ENCODE measurements around the gene BPI.
"Not testable (repeated sequence)": the region's sequence is repeated elsewhere in the genome, so short reads cannot be mapped to it uniquely, and the experiment has no call there.

BPI gene

GRCh38 chr20:38306379-38306778 lies 2.4 kb downstream of the BPI start:
- no peaks in the 10 kb centered on the region for H3K9me3 ChIP-seq (ENCODE audit: low read length)
- H3K4me3 ChIP-seq (ENCODE audit: low read depth in 1 of 2, low read length in 2 of 2), result no peak overlapping the region
- H3K4me1 ChIP-seq (ENCODE audit: insufficient read depth, low read length), result no peaks in the 10 kb centered on the region
- no peaks in the 10 kb centered on the region for H3K36me3 ChIP-seq (ENCODE audit: insufficient read depth, low read length)
- H3K9ac ChIP-seq (ENCODE audit: low read length), result no peak overlapping the region
- H3K27ac ChIP-seq (ENCODE audit: low read depth, low read length), result no peak overlapping the region
- H3K27me3 ChIP-seq (ENCODE audit: control insufficient read depth in 1 of 2, insufficient read depth in 2 of 2, low read length in 2 of 2), result no peaks in the 10 kb centered on the region

- no peaks in the 10 kb centered on the region for H3K9me3 ChIP-seq (ENCODE audit: low read length)
- no peaks in the 10 kb centered on the region for H3K4me1 ChIP-seq (ENCODE audit: insufficient read depth, low read length)
- no peak overlapping the region for H3K27ac ChIP-seq (ENCODE audit: low read depth, low read length)
- no peak overlapping the region for H3K9ac ChIP-seq (ENCODE audit: low read length)
- H3K4me3 ChIP-seq (ENCODE audit: low read depth in 1 of 2, low read length in 2 of 2), result no peak overlapping the region
- no peaks in the 10 kb centered on the region for H3K27me3 ChIP-seq (ENCODE audit: control insufficient read depth in 1 of 2, insufficient read depth in 2 of 2, low read length in 2 of 2)
- H3K36me3 ChIP-seq (ENCODE audit: insufficient read depth, low read length), result no peaks in the 10 kb centered on the region
These were observed 3.6 kb downstream of the BPI start for GRCh38 chr20:38307371-38308046.

DNA sequence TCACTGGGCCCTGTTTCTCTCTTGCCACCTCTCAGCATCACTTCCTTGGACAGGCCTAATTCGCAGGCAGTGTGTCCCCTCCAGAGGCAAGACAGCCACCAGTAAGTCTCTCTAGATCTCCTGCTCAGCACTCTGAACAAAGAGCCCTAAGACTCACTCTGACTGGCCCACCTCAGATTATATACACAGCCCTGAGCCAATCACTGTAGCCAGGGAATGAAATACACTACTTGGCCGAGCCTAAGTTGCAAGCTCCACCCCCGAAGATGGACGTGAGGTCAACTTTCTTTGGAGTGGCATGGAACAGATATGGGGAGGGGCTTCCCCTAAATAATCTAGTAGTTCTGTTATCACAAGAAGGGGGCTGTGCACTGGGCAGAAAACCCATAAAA lies 4.1 kb downstream of the BPI start:
- no peak overlapping the region for H3K27ac ChIP-seq (ENCODE audit: low read depth, low read length)
- H3K4me1 ChIP-seq (ENCODE audit: insufficient read depth, low read length), result no peaks in the 10 kb centered on the region
- no peaks in the 10 kb centered on the region for H3K36me3 ChIP-seq (ENCODE audit: insufficient read depth, low read length)
- no peak overlapping the region for H3K4me3 ChIP-seq (ENCODE audit: low read depth in 1 of 2, low read length in 2 of 2)
- H3K27me3 ChIP-seq (ENCODE audit: control insufficient read depth in 1 of 2, insufficient read depth in 2 of 2, low read length in 2 of 2), result no peaks in the 10 kb centered on the region
- no peaks in the 10 kb centered on the region for H3K9me3 ChIP-seq (ENCODE audit: low read length)
- H3K9ac ChIP-seq (ENCODE audit: low read length), result no peak overlapping the region

DNA sequence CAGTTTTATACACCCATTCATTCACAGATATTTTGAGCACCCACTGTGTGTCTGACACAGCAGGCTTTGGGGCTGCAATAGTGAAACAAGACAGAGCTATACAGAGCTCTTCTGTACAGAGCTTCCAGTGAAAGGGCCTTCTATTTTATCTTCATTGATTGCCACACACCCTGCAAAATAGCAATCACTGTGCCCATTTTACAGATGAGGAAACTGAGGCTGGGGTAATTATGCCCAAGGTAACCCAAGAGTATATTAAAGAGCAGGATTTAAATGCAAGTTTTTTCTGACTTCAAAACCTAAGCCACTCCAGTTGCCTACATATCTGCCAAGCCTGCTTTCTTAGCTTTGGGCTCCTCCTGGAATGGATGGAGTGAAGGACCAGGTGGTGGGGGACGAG lies 4.5 kb downstream of the BPI start:
- no peak overlapping the region for H3K4me3 ChIP-seq (ENCODE audit: low read depth in 1 of 2, low read length in 2 of 2)
- H3K4me1 ChIP-seq (ENCODE audit: insufficient read depth, low read length), result no peaks in the 10 kb centered on the region
- H3K9ac ChIP-seq (ENCODE audit: low read length), result no peak overlapping the region
- no peaks in the 10 kb centered on the region for H3K9me3 ChIP-seq (ENCODE audit: low read length)
- H3K27me3 ChIP-seq (ENCODE audit: control insufficient read depth in 1 of 2, insufficient read depth in 2 of 2, low read length in 2 of 2), result no peaks in the 10 kb centered on the region
- no peaks in the 10 kb centered on the region for H3K36me3 ChIP-seq (ENCODE audit: insufficient read depth, low read length)
- H3K27ac ChIP-seq (ENCODE audit: low read depth, low read length), result no peak overlapping the region

- Histone ChIP-seq H3K27me3 (ENCODE audit: control insufficient read depth in 1 of 2, insufficient read depth in 2 of 2, low read length in 2 of 2) (no peaks in the 10 kb centered on the region), H3K27ac (ENCODE audit: low read depth, low read length) (no peak overlapping the region), H3K36me3 (ENCODE audit: insufficient read depth, low read length) (no peaks in the 10 kb centered on the region), H3K4me1 (ENCODE audit: insufficient read depth, low read length) (no peaks in the 10 kb centered on the region), H3K9me3 (ENCODE audit: low read length) (no peaks in the 10 kb centered on the region), H3K9ac (ENCODE audit: low read length) (no peak overlapping the region), H3K4me3 (ENCODE audit: low read depth in 1 of 2, low read length in 2 of 2) (no peak overlapping the region)
These were observed 7.1 kb downstream of the BPI start for GRCh38 chr20:38311091-38311490.

GRCh38 chr20:38311491-38311890 lies 7.5 kb downstream of the BPI start:
- Histone ChIP-seq H3K36me3 (ENCODE audit: insufficient read depth, low read length) (no peaks in the 10 kb centered on the region), H3K27ac (ENCODE audit: low read depth, low read length) (no peak overlapping the region), H3K4me1 (ENCODE audit: insufficient read depth, low read length) (no peaks in the 10 kb centered on the region), H3K27me3 (ENCODE audit: control insufficient read depth in 1 of 2, insufficient read depth in 2 of 2, low read length in 2 of 2) (no peaks in the 10 kb centered on the region), H3K9ac (ENCODE audit: low read length) (no peak overlapping the region), H3K9me3 (ENCODE audit: low read length) (no peaks in the 10 kb centered on the region), H3K4me3 (ENCODE audit: low read depth in 1 of 2, low read length in 2 of 2) (no peak overlapping the region)

DNA sequence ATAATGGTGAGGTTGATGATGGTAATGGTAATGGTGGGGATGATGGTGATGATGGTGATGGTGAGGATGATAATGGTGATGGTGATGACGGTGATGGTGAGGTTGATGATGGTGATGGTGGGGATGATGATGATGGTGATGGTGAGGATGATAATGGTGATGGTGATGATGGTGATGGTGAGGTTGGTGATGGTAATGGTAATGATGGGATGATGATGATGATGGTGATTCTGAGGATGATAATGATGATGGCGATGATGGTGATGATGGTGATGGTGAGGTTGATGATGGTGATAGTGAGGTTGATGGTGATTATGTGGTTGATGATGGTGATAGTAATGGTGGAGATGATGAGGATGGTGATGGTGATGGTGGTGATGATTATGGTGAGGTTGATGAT lies 9.7 kb downstream of the BPI start:
- Histone ChIP-seq H3K27ac (ENCODE audit: low read depth, low read length) (no peak overlapping the region), H3K9me3 (ENCODE audit: low read length) (no peaks in the 10 kb centered on the region), H3K4me1 (ENCODE audit: insufficient read depth, low read length) (no peaks in the 10 kb centered on the region), H3K27me3 (ENCODE audit: control insufficient read depth in 1 of 2, insufficient read depth in 2 of 2, low read length in 2 of 2) (no peaks in the 10 kb centered on the region), H3K9ac (ENCODE audit: low read length) (no peak overlapping the region), H3K36me3 (ENCODE audit: insufficient read depth, low read length) (no peaks in the 10 kb centered on the region), H3K4me3 (ENCODE audit: low read depth in 1 of 2, low read length in 2 of 2) (no peak overlapping the region)

DNA sequence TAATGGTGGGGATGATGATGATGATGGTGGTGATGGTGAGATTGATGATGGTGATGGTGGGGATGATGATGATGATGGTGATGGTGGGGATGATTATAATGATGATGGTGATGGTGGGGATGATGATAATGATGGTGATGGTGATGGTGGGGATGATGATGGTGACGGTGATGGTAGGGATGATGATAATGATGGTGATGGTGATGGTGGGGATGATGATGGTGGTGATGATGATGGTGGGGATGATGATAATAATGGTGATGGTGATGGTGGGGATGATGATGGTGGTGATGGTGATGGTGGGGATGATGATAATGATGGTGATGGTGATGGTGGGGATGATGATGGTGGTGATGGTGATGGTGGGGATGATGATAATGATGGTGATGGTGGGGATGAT lies 10.4 kb downstream of the BPI start:
- H3K4me1 ChIP-seq (ENCODE audit: insufficient read depth, low read length); H3K27ac ChIP-seq (ENCODE audit: low read depth, low read length); H3K9ac ChIP-seq (ENCODE audit: low read length); H3K36me3 ChIP-seq (ENCODE audit: insufficient read depth, low read length); H3K4me3 ChIP-seq (ENCODE audit: low read depth in 1 of 2, low read length in 2 of 2); H3K27me3 ChIP-seq (ENCODE audit: control insufficient read depth in 1 of 2, insufficient read depth in 2 of 2, low read length in 2 of 2); H3K9me3 ChIP-seq (ENCODE audit: low read length): not testable (repeated sequence)

DNA sequence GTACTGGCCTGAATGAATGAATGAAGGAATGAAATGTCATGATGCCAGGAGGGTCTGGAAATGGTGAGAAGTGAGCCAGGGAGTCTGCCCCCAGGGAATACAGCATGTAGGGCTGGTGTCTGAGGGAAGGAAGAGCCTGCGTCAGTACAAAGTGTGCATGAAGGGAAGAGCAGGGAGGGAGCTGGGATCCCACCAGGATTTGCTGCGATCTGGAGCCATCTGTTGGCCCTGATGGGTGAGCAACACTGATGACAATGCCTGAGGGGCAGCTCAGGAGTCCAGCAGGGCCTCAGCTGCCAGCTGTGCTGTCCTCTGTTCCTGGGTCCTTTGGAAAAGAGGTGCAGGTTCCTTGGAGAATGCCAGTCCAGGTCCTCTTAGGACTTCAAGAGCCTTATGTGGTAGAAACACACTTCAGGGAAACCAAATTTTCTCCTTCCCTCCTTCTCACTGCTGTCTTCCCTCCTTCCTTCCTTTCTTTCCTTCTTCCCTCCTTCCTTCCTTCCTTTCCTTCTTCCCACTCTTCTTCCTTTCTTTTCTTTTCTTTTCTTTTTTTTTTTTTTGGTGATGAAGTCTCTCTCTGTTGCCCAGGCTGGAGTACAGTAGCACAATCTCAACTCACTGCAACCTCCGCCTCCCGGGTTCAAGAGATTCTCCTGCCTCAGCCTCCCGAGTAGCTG lies 11.5 kb downstream of the BPI start:
- Histone ChIP-seq H3K9me3 (ENCODE audit: low read length) (no peaks in the 10 kb centered on the region), H3K9ac (ENCODE audit: low read length) (no peak overlapping the region), H3K36me3 (ENCODE audit: insufficient read depth, low read length) (no peaks in the 10 kb centered on the region), H3K4me1 (ENCODE audit: insufficient read depth, low read length) (no peaks in the 10 kb centered on the region), H3K27me3 (ENCODE audit: control insufficient read depth in 1 of 2, insufficient read depth in 2 of 2, low read length in 2 of 2) (peaks cover 0 to 3% of the 10 kb centered on the region in 2 donors), H3K4me3 (ENCODE audit: low read depth in 1 of 2, low read length in 2 of 2) (no peak overlapping the region), H3K27ac (ENCODE audit: low read depth, low read length) (no peak overlapping the region)

GRCh38 chr20:38316341-38316740 lies 12.4 kb downstream of the BPI start:
- no peaks in the 10 kb centered on the region for H3K4me1 ChIP-seq (ENCODE audit: insufficient read depth, low read length)
- H3K36me3 ChIP-seq (ENCODE audit: insufficient read depth, low read length), result no peaks in the 10 kb centered on the region
- H3K27ac ChIP-seq (ENCODE audit: low read depth, low read length), result no peak overlapping the region
- H3K9ac ChIP-seq (ENCODE audit: low read length), result no peak overlapping the region
- no peak overlapping the region for H3K4me3 ChIP-seq (ENCODE audit: low read depth in 1 of 2, low read length in 2 of 2)
- H3K9me3 ChIP-seq (ENCODE audit: low read length), result no peaks in the 10 kb centered on the region
- H3K27me3 ChIP-seq (ENCODE audit: control insufficient read depth in 1 of 2, insufficient read depth in 2 of 2, low read length in 2 of 2), result peaks cover 0 to 3% of the 10 kb centered on the region in 2 donors

DNA sequence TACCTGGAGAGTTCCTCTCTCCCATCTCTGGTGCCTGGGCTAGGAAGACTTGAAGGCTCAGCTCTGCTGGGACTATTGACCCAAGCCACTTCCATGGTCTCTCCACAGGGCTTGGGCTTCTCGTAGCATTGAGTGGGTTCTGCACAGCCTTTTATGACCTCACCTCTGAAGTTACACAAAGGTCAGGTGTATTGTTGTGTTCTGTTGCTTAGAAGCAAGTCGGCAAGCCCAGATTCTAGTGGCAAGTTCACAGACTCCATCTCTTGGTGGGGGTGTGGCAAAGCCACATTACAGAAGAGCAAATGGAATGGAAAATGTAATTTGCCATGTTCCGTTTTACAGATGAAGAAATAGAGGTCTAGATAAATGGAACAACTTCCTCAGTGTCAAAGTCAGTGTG lies 13.5 kb downstream of the BPI start:
- Histone ChIP-seq H3K4me1 (ENCODE audit: insufficient read depth, low read length) (no peaks in the 10 kb centered on the region), H3K4me3 (ENCODE audit: low read depth in 1 of 2, low read length in 2 of 2) (no peak overlapping the region), H3K27me3 (ENCODE audit: control insufficient read depth in 1 of 2, insufficient read depth in 2 of 2, low read length in 2 of 2) (peaks cover 0 to 3% of the 10 kb centered on the region in 2 donors), H3K36me3 (ENCODE audit: insufficient read depth, low read length) (no peaks in the 10 kb centered on the region), H3K9ac (ENCODE audit: low read length) (no peak overlapping the region), H3K27ac (ENCODE audit: low read depth, low read length) (no peak overlapping the region), H3K9me3 (ENCODE audit: low read length) (no peaks in the 10 kb centered on the region)

DNA sequence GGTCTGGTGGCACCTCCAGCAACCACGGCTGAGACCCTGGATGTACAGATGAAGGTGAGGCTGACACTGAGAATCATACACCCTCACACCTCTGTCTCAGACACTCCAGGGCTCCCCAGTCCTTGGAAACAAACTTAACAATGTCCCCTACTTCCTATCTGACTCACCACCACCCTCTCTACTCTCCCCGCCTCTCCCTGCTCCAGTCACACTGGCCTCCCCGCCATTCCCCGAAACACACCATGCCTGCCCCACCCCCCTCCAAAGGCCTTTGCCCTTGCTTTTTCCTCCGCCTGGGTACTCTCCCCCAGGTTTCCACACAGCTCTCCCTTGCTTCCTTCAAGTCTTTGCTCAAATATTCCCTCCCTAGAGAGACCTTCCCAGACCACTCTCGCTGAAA lies 16.3 kb downstream of the BPI start:
- Histone ChIP-seq H3K27ac (ENCODE audit: low read depth, low read length) (no peak overlapping the region), H3K9ac (ENCODE audit: low read length) (no peak overlapping the region), H3K4me3 (ENCODE audit: low read depth in 1 of 2, low read length in 2 of 2) (no peak overlapping the region), H3K27me3 (ENCODE audit: control insufficient read depth in 1 of 2, insufficient read depth in 2 of 2, low read length in 2 of 2) (peaks cover 0 to 3% of the 10 kb centered on the region in 2 donors), H3K36me3 (ENCODE audit: insufficient read depth, low read length) (no peaks in the 10 kb centered on the region), H3K4me1 (ENCODE audit: insufficient read depth, low read length) (no peaks in the 10 kb centered on the region), H3K9me3 (ENCODE audit: low read length) (no peaks in the 10 kb centered on the region)

Data from muscle layer of colon (tissue), 2 donors.